Esophagus (tissue), 2 donors: ENCODE measurements around the gene INPP5K. TPM values are rescaled to one million over a fixed set of nuclear protein-coding genes. Genes with fewer than 3 reads are reported as not detected.

Source experiments
- H3K27ac ChIP-seq, 2 donors: one replicate each; pipeline ENCODE4 v1.5.1; 2013; ENCODE audit warnings: low read depth in 2 of 2, mild to moderate bottlenecking in 2 of 2, inconsistent platforms in 1 of 2, low read length in 1 of 2, moderate library complexity in 1 of 2
- H3K27me3 ChIP-seq, 2 donors: one replicate each; pipeline ENCODE4 v1.6.1; 2013; ENCODE audit warnings: low read length in 2 of 2, control low read depth in 1 of 2, mild to moderate bottlenecking in 1 of 2; ENCODE audit not compliant: insufficient read depth in 2 of 2, control insufficient read depth in 1 of 2
- H3K36me3 ChIP-seq, 2 donors: one replicate each; pipeline ENCODE4 v1.6.1; 2013; ENCODE audit warnings: low read length in 1 of 2; ENCODE audit not compliant: control insufficient read depth in 2 of 2, insufficient read depth in 2 of 2
- H3K4me1 ChIP-seq, 2 donors: one replicate each; pipeline ENCODE4 v1.6.1; 2013; ENCODE audit warnings: low read length in 1 of 2; ENCODE audit not compliant: control insufficient read depth in 2 of 2, insufficient read depth in 2 of 2
- H3K4me3 ChIP-seq, 2 donors: one replicate each; pipeline ENCODE4 v1.5.1; 2013; ENCODE audit warnings: low read length in 2 of 2, mild to moderate bottlenecking in 2 of 2, low read depth in 1 of 2, moderate library complexity in 1 of 2
- H3K9me3 ChIP-seq, 2 donors: one replicate each; pipeline ENCODE4 v1.6.1; 2013; ENCODE audit warnings: mild to moderate bottlenecking in 2 of 2, low read depth in 1 of 2, low read length in 1 of 2, moderate library complexity in 1 of 2; ENCODE audit not compliant: control insufficient read depth in 2 of 2, insufficient read depth in 1 of 2
- WGBS, 2 donors: extraction: QIAGEN DNeasy Blood & Tissue Kit; methylation state at CpG; one replicate each; pipeline ENCODE4 v1.1.7; 2013; 5-methylcytosine and 5-hydroxymethylcytosine counted together
- polyA plus RNA-seq, 2 donors: library from polyadenylated mRNA; stranded (reverse); fragments of 200-250 nt; gene quantifications; one replicate each; pipeline ENCODE4 v1.2.3, GENCODE V29; 2013
- donor health status: healthy with polysubstance abuse.
- donor health status: Bipolar disorder and iron deficiency.

The INPP5K gene
- polyA plus RNA-seq, 2 donors, result 16.1 to 19.5 TPM

DNA sequence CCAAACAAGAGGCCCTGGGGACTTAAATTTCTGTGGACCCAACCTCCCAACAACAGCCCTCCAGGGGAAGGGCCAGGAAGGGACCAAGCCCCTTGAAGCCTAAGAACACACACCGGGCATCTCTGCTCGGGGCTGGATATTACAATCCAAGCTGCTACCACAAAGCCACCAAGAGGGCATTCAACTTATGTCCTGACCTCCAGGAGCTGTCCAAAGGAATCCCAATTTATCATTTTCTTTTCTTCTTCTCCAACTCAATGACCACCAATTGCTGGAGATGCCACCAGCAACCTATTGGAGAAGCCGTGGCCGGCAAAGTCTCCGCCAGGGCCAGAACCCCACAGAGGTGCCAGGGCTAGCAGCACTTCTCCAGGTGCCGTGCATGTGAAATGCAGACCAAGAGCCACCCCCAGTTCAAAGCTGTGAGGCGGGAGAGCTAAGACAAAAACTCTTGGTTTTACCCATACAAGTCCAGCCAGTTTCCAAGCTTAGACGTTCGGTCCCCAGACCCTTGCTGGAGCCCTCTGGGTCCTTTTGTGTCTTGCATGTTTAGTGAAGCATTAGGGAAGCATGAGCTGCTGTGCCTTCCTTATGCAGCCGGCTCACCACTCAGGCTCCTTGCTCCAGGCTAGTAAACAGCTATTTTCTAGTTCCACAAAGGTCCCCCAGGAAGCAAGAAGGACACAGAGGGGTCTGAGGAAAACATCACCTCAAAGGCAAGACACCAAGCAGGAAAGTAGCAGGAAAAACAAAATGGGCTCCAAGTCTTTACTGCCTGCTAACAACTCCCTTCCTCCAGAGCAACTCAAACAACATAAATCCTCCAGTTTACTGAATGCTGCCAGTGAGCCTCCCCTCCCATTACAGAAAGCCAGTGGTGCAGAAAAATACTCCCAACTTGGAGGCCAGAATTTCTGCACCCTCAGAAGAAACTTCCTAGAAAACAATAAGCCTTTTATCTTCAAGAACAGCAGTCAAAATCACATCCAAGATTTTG is 42.9 kb upstream of the INPP5K start:
- peak overlapping the region in 1 of 2 donors; percentile 13 for H3K4me3 ChIP-seq
- H3K36me3 ChIP-seq, result no peaks in the 10 kb centered on the region
- H3K27me3 ChIP-seq, result no peaks in the 10 kb centered on the region
- H3K9me3 ChIP-seq, result no peaks in the 10 kb centered on the region
- H3K27ac ChIP-seq, result peak overlapping the region; percentile 75 to 84
- WGBS, 2 donors, result 64 to 70% methylated on average over 10 of the region's 10 CpGs
- H3K4me1 ChIP-seq, result peaks cover 9 to 44% of the 10 kb centered on the region in 2 donors

- no peaks in the 10 kb centered on the region for H3K36me3 ChIP-seq
- H3K27me3 ChIP-seq, result no peaks in the 10 kb centered on the region
- no peak overlapping the region for H3K4me3 ChIP-seq
- peak overlapping the region; percentile 92 to 96 for H3K27ac ChIP-seq
- H3K9me3 ChIP-seq, result no peaks in the 10 kb centered on the region
- 58 to 66% methylated on average over 3 of the region's 3 CpGs for WGBS, 2 donors
- peaks cover 9 to 50% of the 10 kb centered on the region in 2 donors for H3K4me1 ChIP-seq
Measured at GRCh38 chr17:1558401-1558800, 42.0 kb upstream of the INPP5K start.

GRCh38 chr17:1557355-1558095 is 41.1 kb upstream of the INPP5K start:
- Histone ChIP-seq H3K27ac (peak overlapping the region; percentile 92 to 96), H3K4me1 (peaks cover 9 to 50% of the 10 kb centered on the region in 2 donors), H3K9me3 (no peaks in the 10 kb centered on the region), H3K4me3 (no peak overlapping the region), H3K27me3 (no peaks in the 10 kb centered on the region), H3K36me3 (peaks cover 0 to 3% of the 10 kb centered on the region in 2 donors)
- WGBS, 2 donors, result 48 to 66% methylated on average over 21 to 22 of the region's 22 CpGs

DNA sequence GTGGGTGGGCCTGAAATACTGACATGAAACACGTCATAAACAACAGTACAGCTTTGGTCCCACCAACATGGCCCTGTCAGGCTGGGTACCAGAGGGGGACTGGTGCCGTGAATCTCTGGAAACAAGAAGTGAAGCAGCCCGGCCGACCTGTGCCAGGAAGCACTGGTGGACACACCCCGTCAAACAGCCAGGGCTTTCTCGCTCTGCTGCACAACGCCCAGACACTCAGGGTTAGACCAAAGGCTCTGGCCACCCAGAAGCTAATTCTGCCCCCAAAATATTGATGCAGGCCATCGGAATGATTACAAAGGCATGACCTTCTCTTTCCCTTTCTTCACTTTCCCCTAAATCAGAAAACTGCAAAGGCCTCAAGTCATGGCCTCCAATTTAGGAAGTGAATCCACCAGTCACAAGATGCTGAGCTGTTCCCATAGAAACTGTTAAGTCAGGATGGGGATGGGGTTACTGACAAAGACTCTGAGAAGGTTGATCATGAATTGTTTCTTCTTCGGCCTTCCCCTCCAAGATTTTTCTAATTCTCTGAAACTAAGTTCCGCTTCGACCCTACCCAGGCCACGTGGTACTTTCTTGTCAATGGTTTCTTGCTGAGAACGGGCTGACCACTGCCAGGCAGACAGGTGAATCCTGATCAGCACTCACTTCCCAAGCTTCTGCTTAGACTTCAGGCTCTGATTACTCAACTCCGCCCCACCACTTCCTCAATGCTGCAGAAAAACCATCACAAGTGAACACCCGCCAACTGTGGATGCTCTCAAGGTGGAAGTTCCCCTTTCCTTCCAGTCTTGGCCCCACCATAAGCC is 39.4 kb upstream of the INPP5K start:
- Histone ChIP-seq H3K9me3 (no peaks in the 10 kb centered on the region), H3K36me3 (peaks cover 5 to 11% of the 10 kb centered on the region in 2 donors), H3K4me3 (no peak overlapping the region), H3K27ac (peak overlapping the region; percentile 60 to 86), H3K27me3 (no peaks in the 10 kb centered on the region), H3K4me1 (peaks cover 9 to 42% of the 10 kb centered on the region in 2 donors)
- WGBS, 2 donors, result 53 to 58% methylated on average over 15 of the region's 15 CpGs

GRCh38 chr17:1554751-1555540 is 38.5 kb upstream of the INPP5K start:
- peaks cover 5 to 16% of the 10 kb centered on the region in 2 donors for H3K36me3 ChIP-seq
- peak overlapping the region; percentile 60 to 86 for H3K27ac ChIP-seq
- H3K27me3 ChIP-seq, result no peaks in the 10 kb centered on the region
- WGBS, 2 donors, result 44 to 47% methylated on average over 9 of the region's 9 CpGs
- H3K9me3 ChIP-seq, result no peaks in the 10 kb centered on the region
- H3K4me3 ChIP-seq, result no peak overlapping the region
- H3K4me1 ChIP-seq, result peaks cover 6 to 39% of the 10 kb centered on the region in 2 donors

GRCh38 chr17:1553354-1554266 is 37.2 kb upstream of the INPP5K start:
- peaks cover 6 to 36% of the 10 kb centered on the region in 2 donors for H3K4me1 ChIP-seq
- H3K27me3 ChIP-seq, result no peaks in the 10 kb centered on the region
- no peak overlapping the region for H3K27ac ChIP-seq
- H3K4me3 ChIP-seq, result no peak overlapping the region
- WGBS, 2 donors, result 78 to 87% methylated on average over 12 of the region's 12 CpGs
- no peaks in the 10 kb centered on the region for H3K9me3 ChIP-seq
- H3K36me3 ChIP-seq, result peaks cover 6 to 16% of the 10 kb centered on the region in 2 donors

GRCh38 chr17:1552932-1553331 is 36.5 kb upstream of the INPP5K start:
- 88 to 93% methylated on average over 11 of the region's 11 CpGs for WGBS, 2 donors
- H3K4me1 ChIP-seq, result peaks cover 6 to 36% of the 10 kb centered on the region in 2 donors
- no peak overlapping the region for H3K4me3 ChIP-seq
- H3K27me3 ChIP-seq, result no peaks in the 10 kb centered on the region
- peaks cover 12 to 19% of the 10 kb centered on the region in 2 donors for H3K36me3 ChIP-seq
- no peak overlapping the region for H3K27ac ChIP-seq
- H3K9me3 ChIP-seq, result no peaks in the 10 kb centered on the region

DNA sequence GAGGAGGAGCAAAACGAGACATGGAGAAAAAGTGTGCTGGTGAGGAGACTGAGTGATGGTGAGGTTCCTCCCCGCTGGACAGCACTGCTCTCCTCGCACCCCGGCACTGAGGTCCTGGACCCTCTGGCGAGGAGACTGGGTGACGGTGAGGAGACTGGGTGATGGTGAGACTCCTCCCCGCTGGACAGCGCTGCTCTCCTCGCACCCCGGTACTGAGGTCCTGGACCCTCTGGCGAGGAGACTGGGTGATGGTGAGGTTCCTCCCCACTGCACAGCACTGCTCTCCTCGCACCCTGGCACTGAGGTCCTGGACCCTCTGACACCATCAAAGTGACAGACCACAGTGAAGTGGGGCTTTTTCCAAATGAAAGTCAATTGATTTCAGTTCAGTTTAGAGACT is 35.3 kb upstream of the INPP5K start:
- H3K4me3 ChIP-seq, result no peak overlapping the region
- no peak overlapping the region for H3K27ac ChIP-seq
- peaks cover 3 to 28% of the 10 kb centered on the region in 2 donors for H3K4me1 ChIP-seq
- no peaks in the 10 kb centered on the region for H3K9me3 ChIP-seq
- WGBS, 2 donors, result 91 to 93% methylated on average over 12 of the region's 12 CpGs
- peaks cover 12 to 20% of the 10 kb centered on the region in 2 donors for H3K36me3 ChIP-seq
- no peaks in the 10 kb centered on the region for H3K27me3 ChIP-seq
